ENCODE data around the gene MAP3K12.

Gene MAP3K12

DNA sequence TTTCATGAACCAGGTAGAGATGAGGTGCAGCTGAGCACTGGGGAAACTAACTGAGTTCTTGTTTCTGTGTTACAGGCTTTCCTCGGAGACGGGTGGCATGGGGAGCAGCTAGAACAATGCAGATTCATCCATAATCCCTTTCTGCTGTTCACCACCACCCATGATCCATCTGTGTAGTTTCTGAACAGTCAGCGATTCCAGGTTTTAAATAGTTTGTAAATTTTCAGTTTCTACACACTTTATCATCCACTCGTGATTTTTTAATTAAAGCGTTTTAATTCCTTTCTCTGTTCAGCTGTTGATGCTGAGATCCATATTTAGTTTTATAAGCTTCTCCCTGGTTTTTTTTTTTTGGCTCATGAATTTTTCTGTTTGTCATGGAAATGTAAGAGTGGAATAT, 19.9 kb downstream of the MAP3K12 start:
- no peak for DNase-seq (ENCODE audit: low read depth in 1 of 2, low spot score in 1 of 2)
- Histone ChIP-seq H3K4me3 (replicated peaks; ENCODE audit: insufficient read depth, low read length) (no peak overlapping the region), H3K27me3 (ENCODE audit: insufficient read depth, poor library complexity, severe bottlenecking) (no peaks in the 10 kb centered on the region), H3K27ac (replicated peaks) (no peak overlapping the region)
- no peak for TF ChIP-seq REST (IDR thresholded peaks at IDR 0.05; ENCODE audit: insufficient replicate concordance, low read depth)
- TF ChIP-seq SPI1 (IDR thresholded peaks at IDR 0.05; ENCODE audit: borderline replicate concordance, low read depth) = no peak
- TF ChIP-seq POLR2AphosphoS5 (IDR thresholded peaks at IDR 0.05; ENCODE audit: low read depth) = no peak
- TF ChIP-seq GABPA (IDR thresholded peaks at IDR 0.05; ENCODE audit: low read depth) = no peak
- no peak for TF ChIP-seq CTCF (IDR thresholded peaks at IDR 0.05; ENCODE audit: insufficient read depth, low read length)

- DNase-seq (ENCODE audit: low read depth in 1 of 2, low spot score in 1 of 2) = no peak
- H3K4me3 ChIP-seq (replicated peaks; ENCODE audit: insufficient read depth, low read length) = no peak overlapping the region
- TF ChIP-seq POLR2AphosphoS5 (IDR thresholded peaks at IDR 0.05; ENCODE audit: low read depth) (peak; percentile 29; the same call in 1 of the 2 replicates), GABPA (IDR thresholded peaks at IDR 0.05; ENCODE audit: low read depth) (no peak), SPI1 (IDR thresholded peaks at IDR 0.05; ENCODE audit: borderline replicate concordance, low read depth) (no peak), REST (IDR thresholded peaks at IDR 0.05; ENCODE audit: insufficient replicate concordance, low read depth) (no peak), CTCF (IDR thresholded peaks at IDR 0.05; ENCODE audit: insufficient read depth, low read length) (no peak)
- H3K27ac ChIP-seq (replicated peaks) = no peak overlapping the region
- no peaks in the 10 kb centered on the region for H3K27me3 ChIP-seq (ENCODE audit: insufficient read depth, poor library complexity, severe bottlenecking)
Observed at GRCh38 chr12:53478865-53479264, 20.4 kb downstream of the MAP3K12 start.

DNA sequence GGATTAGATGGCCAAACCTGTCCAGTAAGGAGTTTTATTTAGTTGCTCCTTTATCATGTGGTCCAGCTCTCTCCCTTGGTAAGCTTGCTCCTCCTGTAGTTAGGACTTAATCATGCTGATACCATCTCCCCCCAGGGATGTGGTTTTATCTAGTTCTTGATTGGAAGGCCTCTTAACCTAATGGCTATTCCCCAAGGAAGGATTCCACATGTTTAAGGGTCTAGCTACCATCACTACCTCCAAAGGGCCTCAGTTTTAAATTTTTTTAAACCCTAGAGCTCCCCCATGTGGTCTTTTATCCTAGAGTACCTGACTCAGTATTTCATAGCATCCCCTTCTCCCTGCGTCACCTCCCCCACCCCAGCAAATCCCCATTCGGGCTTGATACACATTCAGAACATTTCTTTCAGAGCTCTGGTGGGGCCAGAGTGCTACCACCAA, 22.5 kb downstream of the MAP3K12 start:
- Histone ChIP-seq H3K27me3 (ENCODE audit: insufficient read depth, poor library complexity, severe bottlenecking) (no peaks in the 10 kb centered on the region), H3K4me3 (replicated peaks; ENCODE audit: insufficient read depth, low read length) (no peak overlapping the region), H3K27ac (replicated peaks) (no peak overlapping the region)
- TF ChIP-seq REST (IDR thresholded peaks at IDR 0.05; ENCODE audit: insufficient replicate concordance, low read depth) = no peak
- peak; percentile 3 for TF ChIP-seq CTCF (IDR thresholded peaks at IDR 0.05; ENCODE audit: insufficient read depth, low read length)
- no peak for TF ChIP-seq POLR2AphosphoS5 (IDR thresholded peaks at IDR 0.05; ENCODE audit: low read depth)
- no peak for TF ChIP-seq SPI1 (IDR thresholded peaks at IDR 0.05; ENCODE audit: borderline replicate concordance, low read depth)
- no peak for DNase-seq (ENCODE audit: low read depth in 1 of 2, low spot score in 1 of 2)
